ENCODE results near the gene ETV7.

Gene ETV7

DNA sequence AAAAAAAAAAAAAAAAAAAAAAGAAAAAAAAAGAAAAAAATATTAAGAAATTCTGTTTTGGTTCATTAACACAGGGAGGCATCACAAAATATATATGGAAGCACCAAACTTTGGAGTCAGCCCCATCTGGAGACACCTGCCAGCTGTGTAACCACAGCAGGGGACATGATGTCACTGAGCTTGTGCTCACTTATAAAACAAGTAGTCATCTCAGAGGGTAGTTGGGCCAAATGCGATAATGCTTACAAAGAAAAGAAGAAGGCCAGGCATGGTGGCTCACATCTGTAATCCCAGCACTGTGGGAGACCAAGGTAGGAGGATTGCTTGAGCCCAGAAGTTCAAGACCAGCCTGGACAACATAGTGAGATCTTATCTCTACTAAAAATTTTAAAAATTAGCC lies 49.7 kb downstream of the ETV7 start:
- no peak for DNase-seq

DNA sequence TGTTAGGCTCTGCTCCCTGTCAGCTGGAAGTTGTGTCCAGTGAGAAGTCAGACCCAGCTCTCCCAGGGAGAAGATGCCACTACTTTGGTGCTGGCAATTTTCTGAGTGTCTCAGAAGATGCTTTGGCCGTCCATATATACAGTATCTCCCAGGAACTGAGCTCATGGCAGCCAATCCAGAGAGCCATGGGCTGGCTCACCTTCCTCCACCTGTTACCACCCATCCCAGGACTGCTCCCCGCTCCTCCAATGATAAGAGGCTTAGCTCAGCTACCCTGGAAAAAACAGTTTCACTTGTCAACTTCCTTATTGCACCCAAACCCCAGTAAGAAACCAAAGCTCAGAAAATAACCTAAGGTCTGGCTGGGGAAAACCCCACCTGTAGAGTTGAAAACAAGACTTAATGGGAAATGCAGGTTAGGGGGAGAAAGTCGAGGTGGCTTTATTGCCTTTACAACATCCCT lies 50.7 kb downstream of the ETV7 start, which contains the start of gene BNIP5:
Gene BNIP5 (minus strand): TSS at position 110 of the 463 bp plus-strand sequence. CDS start 6,198 bp downstream, outside the sequence.
- DNase-seq = no peak

DNA sequence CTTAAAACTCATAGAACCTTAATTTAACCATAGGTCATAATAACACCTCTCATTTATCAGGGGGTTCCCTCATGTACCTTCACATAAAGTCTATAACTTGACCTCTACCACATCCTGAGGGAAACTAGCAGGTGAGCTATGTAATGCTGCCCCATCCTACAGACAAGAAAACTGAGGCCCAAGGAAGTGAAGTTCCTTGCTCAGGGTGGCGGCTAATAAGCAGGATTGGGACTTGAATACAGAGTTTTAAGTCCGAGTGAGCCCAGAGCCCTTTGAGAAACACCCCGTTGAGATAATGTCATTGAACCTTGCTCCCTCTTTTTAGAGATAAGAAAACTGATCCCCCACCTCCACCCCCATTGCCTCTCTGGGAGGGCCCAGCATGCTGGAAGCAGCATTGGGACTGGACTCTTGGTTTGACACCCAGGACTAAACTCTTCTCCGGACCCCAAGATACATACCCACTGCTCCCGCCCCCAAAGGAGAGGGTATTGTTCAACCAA lies 51.2 kb downstream of the ETV7 start:
- DNase-seq = no peak

DNA sequence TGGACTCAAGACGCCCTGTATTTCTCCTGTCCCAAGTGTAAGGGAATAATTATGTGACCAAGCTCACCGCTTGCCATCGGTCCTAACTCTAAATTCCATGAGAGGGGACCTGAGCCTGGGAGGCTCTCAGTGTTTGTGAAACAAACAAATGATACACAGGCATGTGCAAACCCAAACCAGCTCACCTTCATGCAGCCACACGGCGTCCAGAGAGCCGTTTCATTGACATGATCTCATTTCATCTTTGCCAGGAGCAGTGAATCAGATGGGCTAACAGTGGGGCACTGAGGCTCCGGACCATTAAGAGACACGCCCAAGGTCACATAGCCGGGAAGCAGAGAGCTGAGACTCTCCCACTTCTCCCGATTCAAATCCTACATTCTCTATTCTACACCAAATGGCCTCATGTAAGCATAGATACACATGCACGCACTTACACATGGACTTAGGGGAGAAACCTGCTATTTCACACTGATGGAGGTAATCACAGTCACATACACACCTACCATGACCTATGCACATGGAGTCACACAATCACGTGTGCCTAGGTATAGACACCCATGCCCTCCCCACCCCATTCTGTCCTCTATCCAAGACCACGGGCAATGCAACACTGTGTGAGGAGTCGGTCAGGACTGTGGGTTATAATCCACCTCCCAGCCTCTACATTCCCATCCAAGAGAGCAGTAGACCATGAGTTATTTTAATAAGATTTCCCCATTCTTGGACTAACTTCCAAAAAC lies 51.8 kb downstream of the ETV7 start:
- no peak for DNase-seq

DNA sequence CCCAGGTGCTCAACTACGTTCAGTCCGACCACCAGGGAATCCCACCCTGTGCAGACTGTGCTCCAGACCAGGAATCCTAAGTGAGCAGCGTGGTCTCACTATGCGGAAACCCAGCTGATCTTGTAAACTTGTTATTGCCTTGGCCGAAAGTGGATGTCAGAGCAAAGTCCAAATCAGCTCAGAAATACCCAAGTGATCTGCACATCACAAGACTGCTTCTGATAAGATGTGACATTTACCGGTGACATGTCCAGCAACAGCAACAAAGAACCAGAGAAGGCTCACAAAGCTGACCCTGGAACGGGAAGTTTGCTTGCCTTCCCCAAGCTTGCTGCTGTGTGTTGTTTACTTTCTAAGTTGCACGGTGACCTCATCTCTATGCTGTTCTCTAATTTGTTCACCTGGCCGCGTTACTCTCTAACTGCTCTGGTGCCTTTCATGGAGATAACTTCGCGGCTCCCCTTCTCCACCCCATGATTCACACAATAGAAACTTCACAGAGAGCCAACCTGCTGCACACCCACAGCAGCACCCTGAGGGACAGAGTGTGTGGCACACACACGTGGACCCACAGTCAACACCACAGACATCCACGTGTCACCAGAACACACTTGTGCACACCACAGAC lies 52.5 kb downstream of the ETV7 start:
- no peak for DNase-seq

DNA sequence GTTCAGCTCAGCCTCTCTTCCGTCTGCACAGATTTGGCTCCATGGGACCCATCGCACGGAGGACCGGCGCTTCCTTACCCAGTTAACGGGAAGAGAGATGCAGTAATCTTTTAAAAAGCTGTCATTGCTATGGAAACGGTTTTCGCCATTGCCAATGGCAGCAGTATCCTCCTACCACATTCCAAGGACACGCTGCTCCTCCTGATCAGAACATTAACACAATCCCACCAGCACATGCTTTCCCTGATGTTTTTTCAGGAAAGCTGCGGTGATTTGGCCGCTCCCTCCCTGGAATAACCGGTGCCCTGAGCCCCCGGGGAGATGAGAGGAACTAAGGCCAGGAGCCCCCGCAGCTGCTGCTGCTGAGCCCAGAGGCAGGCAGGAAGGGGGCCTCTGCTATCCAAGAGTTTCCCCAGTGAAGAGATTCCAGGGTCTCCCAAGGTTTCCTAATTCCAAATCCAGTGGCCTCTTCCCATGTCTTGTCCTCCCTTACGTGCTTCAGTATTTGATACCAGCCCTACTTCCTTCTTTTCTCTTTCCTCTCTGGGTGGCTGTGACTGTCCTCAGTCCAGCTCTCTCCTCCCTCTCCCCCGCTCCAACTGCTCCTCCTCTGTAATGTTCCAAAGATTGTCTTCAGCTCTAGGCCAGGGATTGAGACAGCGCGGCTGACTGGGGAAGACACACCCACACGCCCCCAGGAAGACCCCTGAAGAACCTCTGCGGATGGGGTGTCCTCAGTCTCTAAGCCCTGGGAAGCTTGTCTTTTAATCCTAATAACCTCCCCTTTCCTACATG lies 53.3 kb downstream of the ETV7 start:
- no peak for DNase-seq

DNA sequence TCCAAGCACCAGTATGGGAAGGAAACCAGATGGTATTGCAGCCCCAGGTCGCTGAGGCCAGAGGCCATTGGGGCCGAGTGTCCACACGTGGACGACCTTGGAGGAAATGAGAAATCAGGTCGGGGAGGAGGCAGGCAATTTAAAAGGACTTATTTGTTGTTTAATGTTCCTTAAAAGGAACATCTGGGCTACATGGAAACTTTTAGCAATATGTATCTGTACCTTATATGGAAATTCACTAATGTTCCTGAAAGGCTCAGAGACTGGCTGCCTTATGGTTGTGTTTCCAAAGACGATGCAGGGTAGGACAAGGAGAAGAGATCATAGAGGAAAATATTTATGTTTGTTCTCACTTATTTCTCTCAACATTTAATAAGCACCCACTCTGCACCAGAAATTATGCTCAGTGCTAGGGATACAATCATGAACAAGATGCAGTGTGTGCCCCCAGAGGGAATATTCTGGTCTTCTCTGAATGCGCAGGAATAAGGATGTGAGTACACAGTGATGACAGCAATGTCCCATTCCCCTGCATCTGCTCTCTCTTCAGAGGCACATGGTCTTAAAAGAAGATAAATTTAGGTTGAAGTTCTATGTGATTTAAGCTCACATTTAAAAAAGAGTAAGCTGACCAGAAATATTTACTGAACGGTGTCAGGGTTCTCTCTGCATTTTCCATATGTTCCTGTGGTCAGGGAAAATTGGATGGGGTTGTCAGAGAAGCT lies 54.1 kb downstream of the ETV7 start:
- no peak for DNase-seq

DNA sequence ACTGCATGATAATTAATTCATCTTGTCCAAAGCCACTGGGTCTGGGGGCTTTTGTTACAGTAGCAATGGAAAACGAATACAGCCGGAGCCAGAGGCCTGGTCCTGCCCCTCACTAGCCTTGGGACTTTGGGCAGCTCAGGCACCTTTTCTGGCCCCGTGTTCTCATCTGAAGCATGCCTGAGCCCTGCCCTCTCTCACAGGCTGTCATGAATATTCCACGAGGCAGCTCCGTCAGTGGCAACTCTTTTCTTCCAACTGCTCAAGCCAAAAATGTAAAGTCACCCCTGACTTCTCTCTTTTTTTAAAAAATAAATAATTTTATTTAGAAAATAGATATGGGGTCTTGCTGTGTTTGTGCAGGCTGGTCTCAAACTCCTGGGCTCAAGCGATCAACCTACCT lies 56.1 kb downstream of the ETV7 start:
- no peak for DNase-seq

DNA sequence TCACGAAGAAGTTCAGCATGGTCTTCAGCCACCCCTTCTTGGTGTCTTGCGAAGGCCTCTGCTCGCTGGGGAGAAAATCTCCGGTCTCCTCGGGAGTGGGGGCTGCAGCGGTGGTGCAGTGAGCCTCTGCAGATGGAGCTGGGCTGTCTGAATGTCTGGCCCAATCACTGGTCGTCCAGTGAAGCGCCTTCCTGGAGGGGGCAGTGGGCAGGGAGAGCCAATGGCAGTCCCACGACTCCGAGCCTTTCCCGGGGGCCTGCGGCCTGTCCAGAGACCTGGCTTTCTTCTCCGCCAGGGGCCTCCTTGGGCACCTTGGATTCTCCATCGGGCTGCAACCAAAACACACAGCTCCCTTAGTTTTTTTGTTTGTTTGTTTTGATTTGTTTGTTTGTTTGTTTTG lies 57.1 kb downstream of the ETV7 start:
- no peak for DNase-seq

DNA sequence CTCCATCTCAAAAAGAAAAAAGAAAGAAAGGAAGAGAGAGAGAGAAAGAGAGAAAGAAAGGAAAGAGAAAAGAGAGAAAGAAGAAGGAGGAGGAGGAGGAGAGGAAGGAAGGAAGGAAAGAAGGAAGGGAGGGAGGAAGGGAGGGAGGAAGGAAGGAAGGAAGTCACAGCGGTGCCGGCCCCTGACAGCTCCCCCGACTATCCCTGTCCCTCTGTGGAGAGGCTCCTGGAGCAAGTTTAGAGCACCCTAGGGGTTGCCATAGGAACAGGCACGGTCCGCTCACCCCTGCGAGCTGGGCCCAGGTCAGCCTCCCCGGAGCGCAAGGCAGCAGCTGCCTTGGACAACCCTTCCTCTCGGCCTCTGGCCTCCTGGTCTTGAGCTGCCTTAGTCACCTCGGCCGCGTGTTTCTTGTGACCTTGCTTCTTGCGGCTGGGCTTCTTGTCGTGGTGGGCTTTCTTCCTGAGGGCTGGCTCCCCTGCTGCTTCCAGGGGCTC lies 57.6 kb downstream of the ETV7 start:
- peak; percentile 21 for DNase-seq

DNA sequence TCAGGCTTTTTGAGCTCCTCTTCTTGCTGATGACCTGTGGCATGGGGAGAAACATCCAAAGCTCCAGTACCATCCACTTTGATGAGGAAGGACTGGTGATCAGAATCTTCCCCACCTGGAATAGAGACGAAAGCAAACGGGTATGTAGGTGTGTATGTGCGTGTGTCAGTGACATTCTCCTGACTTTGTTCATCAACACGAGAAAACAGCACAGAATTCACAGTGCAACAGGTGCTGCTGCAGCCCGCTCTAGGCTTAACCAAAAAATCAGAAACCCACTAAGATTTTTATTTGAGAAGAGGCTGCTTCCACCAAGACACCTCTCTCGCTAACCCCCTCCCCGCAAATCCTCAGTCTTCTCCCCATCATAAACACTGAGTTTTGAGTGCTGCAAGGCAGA lies 58.9 kb downstream of the ETV7 start:
- DNase-seq = no peak

DNA sequence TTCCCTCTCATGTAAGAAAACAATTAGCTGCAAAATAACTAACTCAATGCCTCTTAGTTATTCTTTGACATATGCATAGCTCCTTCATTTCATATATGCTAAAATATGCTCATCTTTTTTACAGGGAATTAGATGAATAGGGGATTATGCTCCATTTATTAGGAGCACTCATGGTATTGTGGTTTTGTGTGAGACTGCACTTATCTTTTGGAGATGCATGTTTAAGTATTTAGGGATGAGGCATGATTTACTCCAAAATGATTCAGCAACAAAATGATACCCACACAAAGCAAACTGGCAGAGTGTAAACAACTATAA lies 59.6 kb downstream of the ETV7 start:
- DNase-seq = no peak

DNA sequence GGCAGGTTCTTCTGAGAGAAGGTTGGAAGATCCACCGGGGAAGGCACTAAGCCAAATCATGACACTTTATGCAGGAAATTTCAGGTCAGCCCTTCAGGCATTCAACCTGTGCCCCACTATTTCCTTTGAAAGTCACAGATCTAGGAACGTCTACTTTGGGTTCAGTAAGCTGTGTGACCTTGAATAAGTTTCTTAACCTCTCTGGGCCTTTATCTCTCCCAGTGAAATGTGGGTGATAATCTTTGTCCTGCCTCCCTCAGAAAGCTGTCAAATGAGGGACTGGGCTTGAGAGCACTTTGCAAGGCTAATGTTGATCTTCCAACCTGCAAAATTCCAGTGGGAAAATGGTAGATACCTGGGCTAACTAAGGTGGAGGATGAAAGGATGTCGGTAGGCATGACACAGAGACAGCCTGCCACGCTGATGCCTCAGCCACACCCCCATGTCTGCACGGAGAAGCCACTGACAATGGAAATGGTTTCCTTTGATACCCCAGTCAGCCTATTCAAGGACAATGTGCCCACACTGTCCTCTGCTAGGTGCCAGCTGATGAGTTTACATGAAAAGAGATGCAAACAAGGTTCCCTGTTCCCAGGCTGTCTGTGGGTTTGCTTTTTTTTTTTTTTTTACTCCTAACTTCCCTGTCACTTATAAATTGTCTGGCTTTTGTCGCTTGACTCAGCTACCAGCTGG lies 60.1 kb downstream of the ETV7 start:
- no peak for DNase-seq

DNA sequence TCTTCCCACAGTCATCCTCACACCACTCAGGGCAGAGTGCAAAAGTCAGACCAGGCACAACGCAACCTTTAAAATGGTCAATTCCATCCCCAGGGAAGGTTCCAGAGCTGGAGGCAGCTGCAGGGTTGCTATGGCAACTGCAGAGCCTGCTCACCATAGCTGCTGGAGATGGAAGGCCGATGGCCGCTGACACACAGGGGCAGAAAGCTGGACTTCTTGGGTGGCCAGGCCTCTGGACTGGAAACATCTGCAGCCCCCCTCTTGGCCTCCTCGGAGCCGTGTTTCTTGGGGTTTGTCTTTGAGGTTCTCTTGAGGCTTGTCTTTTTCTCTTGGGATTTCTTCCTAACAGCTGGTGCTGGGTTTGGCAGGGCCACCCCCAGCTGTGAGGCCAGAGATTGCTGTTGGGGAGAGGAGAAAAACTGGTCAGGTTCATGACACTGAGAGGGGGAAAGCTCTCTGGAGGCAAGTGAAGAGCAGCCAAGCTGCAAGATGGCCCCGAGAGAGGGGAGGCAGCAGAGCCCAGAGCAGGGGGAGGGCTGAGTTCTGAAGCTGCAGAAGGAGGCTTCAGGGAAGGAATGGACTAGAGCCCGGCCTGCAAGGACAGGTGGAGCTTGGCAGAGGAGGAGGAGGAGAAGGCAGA lies 61.0 kb downstream of the ETV7 start:
- no peak for DNase-seq

DNA sequence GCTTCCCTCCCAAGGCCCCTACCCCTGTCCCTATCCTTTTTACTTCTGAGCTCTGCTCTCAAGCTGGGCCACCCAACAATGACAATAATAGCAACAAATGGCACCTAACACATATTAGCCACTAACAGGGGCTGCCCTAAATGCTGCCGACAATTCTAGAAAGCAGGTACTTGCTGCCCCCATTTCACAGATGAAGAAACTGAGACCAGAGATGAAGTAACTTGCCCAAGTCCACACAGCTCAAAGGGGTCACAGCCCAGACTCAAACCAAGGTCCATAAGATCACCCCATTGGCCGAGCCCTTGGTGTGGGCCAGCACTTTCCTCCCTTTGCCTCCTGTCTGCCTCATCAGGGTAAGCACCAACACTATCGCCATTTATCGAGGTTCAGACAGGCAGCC lies 62.8 kb downstream of the ETV7 start:
- DNase-seq = no peak

DNA sequence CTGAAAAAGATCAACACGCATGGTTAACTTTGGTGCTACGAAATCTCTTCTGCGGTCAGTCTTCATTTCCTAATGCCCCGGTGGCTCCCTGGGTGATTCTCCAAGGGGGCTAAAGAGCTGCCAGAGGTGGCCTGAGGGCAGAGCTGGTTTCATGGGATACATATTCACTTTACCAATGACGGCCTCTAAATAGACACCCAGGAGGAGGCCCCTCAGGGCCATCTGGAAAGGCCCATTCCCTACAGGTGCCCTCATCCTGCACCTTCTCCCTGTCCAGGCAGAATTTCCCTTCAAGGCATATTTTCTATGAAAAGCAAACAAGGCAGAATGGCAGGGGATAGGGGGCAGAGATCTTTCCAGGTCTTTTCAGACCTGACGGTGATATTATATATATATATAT lies 63.3 kb downstream of the ETV7 start:
- no peak for DNase-seq

DNA sequence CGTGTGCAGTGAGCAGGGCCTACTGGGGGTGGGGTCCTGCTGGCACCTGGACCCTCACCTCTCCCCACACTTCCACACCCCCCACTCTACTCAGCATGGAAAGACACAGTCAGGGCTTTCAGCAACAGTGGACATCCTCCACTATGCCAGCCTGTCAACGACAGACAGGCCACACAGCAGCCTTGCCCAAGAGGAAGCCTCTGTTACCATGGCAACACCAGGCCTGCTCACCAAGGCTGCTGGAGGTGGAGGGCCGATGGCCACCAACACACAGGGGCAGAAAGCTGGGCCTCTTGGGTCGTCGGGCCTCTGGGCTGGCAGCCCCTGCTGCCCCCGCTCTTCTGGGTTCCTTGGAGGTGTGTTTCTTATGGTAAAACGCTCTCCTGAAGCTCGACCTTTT lies 64.4 kb downstream of the ETV7 start:
- no peak for DNase-seq

DNA sequence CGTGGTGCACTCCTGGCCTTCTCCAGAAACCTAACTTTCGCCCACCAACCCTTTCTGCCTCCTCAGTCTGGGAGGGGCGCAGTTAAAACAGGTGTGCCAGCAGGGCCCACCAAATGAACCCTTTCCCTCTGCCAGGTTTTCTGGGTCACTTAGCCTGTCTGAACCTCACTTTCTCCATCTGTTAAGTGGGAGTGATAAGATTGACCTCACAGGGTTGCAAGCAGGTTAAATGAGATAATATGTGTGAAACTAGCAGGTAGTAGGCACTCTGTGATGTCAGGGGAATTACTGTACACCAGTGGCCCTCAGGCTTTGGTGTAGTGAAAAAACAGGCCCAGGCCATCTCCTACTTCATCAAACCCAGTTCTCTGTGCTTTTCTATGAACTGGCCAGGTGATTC lies 64.9 kb downstream of the ETV7 start:
- no peak for DNase-seq

DNA sequence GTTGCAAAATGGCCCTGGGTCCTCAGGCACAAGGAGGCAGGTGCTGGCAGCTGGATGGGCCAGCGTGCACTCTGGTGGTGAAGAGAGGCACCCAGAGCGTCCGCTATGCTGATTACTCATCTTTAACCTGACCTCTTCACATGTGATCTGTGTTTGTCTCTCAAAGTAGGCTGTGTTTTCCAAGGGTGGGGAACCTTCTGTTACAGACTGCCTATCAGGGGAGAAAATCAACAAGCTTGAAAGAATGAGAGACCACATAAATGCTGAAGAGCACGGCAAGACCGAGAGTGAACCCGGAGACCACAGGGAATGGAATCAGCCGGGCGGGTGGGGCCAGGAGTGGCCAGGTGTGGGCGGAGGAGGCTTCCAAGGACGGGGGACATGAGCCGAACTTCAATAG lies 67.0 kb downstream of the ETV7 start:
- no peak for DNase-seq

DNA sequence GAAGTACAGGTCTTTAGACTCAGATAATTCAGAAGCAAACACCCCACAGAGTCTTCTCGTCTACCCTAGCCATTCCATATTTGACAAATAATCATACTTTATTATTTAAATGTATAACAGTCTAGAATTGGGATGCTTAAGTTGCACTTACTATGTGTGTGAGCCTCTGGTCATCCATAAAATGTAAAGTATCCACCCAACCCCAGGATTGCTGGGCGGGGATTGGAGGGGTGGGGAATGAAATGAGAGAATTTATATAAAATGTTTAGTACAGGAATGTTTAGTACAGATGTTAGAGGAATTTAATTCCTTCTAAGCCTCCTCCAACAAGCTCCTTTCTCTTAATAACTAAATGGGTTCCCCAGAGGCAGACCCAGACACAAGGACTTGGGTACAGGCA lies 67.6 kb downstream of the ETV7 start:
- DNase-seq = no peak

DNA sequence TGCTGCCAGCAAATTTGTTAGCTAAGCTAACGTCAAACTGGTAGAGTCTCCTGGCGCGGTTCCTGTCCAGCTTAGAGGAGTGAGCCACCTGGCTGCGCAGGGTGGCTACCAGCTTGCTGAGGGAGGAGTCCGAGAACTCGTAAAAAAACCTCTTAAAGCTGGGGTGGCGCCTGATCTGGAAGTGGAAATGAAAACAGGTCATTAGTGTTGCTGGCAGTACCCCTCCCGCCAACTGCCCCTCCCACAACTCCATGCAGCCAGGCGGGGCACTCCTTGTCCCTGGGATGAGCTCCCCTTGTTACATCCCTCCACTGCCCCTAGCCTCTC lies 68.1 kb downstream of the ETV7 start:
- peak; percentile 84 for DNase-seq

Data from NCI-H1092 (cell line).